Measurements from ENCODE around the gene KNTC1.

Gene KNTC1

DNA sequence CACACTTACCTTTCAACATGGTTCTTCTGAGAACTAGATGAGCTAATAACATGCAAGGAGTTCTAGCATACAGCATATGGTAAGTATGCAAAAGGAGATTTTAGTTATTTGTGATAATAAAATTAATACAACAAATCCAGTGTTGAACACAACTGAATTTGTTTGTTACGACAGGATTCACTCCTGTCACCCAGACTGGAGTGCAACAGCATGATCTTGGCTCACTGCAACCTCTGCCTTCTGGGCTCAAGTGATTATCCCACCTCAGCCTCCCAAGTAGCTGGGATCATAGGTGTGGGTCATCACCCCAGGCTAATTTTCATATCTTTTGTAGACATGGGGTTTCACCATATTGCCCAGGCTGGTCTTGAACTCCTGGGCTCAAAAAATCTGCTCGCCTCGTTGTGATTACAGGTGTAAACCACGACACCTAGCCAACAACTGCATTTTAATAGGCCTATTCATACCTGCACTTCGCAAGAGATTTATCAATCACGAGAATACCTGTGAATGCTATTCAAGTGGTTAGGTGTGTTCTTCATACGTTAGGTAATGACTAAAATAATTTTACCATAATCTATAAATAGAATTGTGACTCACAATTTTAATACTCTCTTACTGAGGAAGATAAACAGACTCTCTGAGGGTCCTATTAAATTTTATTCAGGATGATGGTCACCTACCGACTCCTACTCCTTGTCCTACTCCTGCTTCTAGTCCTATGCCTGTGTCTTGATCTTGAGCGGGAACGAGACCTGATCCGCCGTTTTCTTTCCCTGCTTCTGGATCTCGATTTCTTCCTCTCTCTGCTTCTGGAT, 10.3 kb upstream of the KNTC1 start:
- no peak overlapping the region for H2AFZ ChIP-seq (ENCODE audit: low read depth, low read length)
- H3K27me3 ChIP-seq (ENCODE audit: insufficient read depth, low read length): no peaks in the 10 kb centered on the region
- H3K4me3 ChIP-seq (ENCODE audit: low read length): no peak overlapping the region
- peaks cover 95% of the 10 kb centered on the region for H3K36me3 ChIP-seq (ENCODE audit: insufficient read depth, low read length)
- no peaks in the 10 kb centered on the region for H3K4me1 ChIP-seq (ENCODE audit: insufficient read depth, low read length)
- no peaks in the 10 kb centered on the region for H3K9me3 ChIP-seq (ENCODE audit: low read length)

DNA sequence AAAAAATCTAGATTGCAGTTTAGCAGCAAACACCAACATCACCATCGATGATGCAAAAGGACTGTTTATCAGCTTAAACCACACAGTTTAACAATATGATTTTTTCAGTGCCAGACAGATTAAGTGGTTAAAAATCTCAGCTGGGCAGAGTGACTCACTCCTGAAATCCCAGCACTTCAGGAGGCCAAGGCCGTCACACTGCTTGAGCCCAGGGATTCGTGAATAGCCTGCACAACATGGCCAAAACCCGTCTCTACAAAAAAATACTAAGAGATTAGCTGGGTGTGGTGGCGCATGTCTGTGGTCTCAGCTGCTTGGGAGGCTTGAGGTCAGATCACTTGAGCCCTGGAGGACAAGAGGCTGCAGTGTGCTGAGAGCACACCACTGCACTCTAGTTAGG, 9.2 kb upstream of the KNTC1 start:
- no peak overlapping the region for H2AFZ ChIP-seq (ENCODE audit: low read depth, low read length)
- H3K9me3 ChIP-seq (ENCODE audit: low read length): no peaks in the 10 kb centered on the region
- H3K4me3 ChIP-seq (ENCODE audit: low read length): no peak overlapping the region
- H3K4me1 ChIP-seq (ENCODE audit: insufficient read depth, low read length): peaks cover under 1% of the 10 kb centered on the region
- H3K36me3 ChIP-seq (ENCODE audit: insufficient read depth, low read length): peaks cover 92% of the 10 kb centered on the region
- H3K27me3 ChIP-seq (ENCODE audit: insufficient read depth, low read length): no peaks in the 10 kb centered on the region

DNA sequence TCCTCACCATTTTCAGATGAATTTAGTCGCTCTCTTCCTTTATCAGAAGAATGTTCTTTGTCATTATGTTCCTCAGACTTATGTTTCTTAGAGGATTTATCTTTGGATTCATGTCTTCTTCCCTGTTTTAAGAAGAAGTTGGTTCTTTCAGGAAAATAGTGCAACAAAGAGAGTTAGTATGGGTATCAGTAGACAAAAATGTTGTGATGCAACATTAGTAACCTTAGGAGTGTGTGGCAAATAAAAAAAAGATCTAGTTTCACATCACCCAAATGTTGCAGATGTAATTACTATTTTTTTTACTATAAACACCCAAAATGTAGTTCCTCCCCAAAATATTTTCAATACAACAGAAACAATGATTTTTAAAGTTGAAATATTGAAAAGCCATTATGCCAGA, 8.1 kb upstream of the KNTC1 start:
- Histone ChIP-seq H3K9me3 (ENCODE audit: low read length) (no peaks in the 10 kb centered on the region), H3K4me3 (ENCODE audit: low read length) (no peak overlapping the region), H3K36me3 (ENCODE audit: insufficient read depth, low read length) (peaks cover 89% of the 10 kb centered on the region), H3K4me1 (ENCODE audit: insufficient read depth, low read length) (peaks cover 10% of the 10 kb centered on the region), H2AFZ (ENCODE audit: low read depth, low read length) (no peak overlapping the region), H3K27me3 (ENCODE audit: insufficient read depth, low read length) (no peaks in the 10 kb centered on the region)

DNA sequence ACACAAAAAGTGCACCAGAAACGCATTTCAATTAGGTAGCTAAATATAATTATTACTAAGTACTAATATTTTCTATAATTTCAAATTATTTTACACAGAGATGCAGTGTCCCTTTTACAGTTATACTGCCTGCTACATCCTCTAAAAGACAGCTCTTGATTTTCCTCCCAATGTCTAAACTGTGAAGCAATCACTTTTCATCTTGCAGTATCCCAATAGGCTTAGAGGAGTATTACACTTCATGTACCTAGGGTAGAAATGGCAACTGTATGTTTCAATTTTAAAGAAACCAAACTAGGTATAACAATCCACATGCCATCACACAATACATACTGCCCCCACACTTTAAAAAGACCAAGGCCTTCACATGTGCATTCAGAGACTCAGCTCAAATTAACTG, 7.6 kb upstream of the KNTC1 start:
- H3K36me3 ChIP-seq (ENCODE audit: insufficient read depth, low read length): peaks cover 92% of the 10 kb centered on the region
- H3K27me3 ChIP-seq (ENCODE audit: insufficient read depth, low read length): no peaks in the 10 kb centered on the region
- H2AFZ ChIP-seq (ENCODE audit: low read depth, low read length): no peak overlapping the region
- no peaks in the 10 kb centered on the region for H3K9me3 ChIP-seq (ENCODE audit: low read length)
- peaks cover 15% of the 10 kb centered on the region for H3K4me1 ChIP-seq (ENCODE audit: insufficient read depth, low read length)
- H3K4me3 ChIP-seq (ENCODE audit: low read length): no peak overlapping the region

DNA sequence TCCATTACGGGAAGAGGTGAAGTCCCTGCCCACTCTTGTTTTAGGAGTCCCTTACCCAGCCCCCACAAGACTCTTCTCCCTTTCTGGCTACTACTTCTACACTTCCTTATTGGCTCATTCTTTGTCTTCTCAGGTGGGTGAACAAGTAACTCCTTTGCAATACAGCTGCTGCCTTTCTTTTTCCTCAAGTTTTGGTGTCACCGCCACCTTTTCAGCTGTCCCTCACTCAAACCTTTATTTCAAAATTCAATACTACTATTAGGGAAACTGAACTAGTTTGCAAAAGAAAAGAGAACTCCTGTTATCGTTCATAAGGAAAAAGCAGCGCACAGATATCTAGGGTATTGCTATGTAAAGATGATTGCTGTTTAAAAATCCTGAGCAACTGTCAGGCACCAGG, 6.4 kb upstream of the KNTC1 start:
- H3K9me3 ChIP-seq (ENCODE audit: low read length): no peaks in the 10 kb centered on the region
- H3K4me1 ChIP-seq (ENCODE audit: insufficient read depth, low read length): peaks cover 17% of the 10 kb centered on the region
- H3K4me3 ChIP-seq (ENCODE audit: low read length): no peak overlapping the region
- no peak overlapping the region for H2AFZ ChIP-seq (ENCODE audit: low read depth, low read length)
- H3K27me3 ChIP-seq (ENCODE audit: insufficient read depth, low read length): no peaks in the 10 kb centered on the region
- H3K36me3 ChIP-seq (ENCODE audit: insufficient read depth, low read length): peaks cover 84% of the 10 kb centered on the region

DNA sequence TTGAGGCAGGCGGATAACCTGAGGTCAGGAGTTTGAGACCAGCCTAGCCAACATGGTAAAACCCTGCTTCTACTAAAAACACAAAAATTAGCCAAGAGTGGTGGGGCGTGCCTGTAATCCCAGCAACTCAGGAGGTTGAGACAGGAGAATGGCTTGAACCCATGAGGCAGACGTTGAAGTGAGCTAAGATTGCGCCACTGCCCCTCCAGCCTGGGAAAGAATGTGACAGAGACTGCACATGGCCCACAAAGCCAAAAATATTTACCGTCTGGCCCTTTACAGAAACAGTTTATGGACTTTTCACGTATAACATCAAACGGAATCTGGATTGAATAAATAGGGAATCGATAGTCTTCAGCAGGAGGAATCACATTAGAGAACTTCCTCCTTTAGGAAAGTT, 3.8 kb upstream of the KNTC1 start:
- Histone ChIP-seq H3K9me3 (ENCODE audit: low read length) (no peaks in the 10 kb centered on the region), H2AFZ (ENCODE audit: low read depth, low read length) (no peak overlapping the region), H3K27me3 (ENCODE audit: insufficient read depth, low read length) (no peaks in the 10 kb centered on the region), H3K4me3 (ENCODE audit: low read length) (peak overlapping the region; percentile 98), H3K4me1 (ENCODE audit: insufficient read depth, low read length) (peaks cover 23% of the 10 kb centered on the region), H3K36me3 (ENCODE audit: insufficient read depth, low read length) (peaks cover 59% of the 10 kb centered on the region)

DNA sequence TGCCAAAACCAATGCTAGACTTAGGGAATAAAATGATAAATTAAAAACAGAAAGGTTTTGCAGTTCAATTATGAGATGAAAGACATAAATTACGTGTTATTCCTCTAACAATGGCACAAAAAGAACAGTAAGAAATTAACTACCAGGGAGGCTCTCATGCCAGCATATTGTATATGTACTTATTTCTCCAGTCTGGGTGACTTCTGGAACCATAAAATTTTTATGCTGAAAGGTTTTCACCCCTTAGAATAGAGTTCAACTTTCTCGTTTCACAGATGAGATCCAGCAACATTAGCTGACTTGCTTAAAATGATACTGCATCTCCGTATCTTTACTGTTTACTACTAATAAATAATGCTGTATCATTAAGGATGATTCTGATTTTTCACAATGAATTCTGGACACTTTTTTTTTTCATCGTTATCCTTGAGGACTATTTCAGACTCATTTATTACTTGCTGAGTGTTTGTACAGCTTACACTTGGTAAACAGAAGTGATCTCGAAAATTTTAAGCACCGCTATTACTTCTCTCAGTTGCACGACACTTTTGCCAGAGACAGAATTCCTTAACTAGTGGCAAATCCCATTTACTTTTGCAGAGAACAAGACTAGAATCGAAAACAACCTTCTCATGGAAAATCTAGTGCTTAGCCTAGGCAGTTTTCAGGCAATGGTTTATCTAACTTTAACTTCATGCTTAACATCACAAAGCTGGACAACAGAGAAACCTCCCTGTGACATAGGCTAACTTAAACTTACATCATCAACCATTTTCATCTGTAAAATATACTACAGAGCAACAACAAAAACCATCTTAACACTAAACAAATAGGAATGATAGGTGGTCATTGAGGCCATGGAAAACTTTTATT, 3.0 kb upstream of the KNTC1 start:
- H3K27me3 ChIP-seq (ENCODE audit: insufficient read depth, low read length): no peaks in the 10 kb centered on the region

DNA sequence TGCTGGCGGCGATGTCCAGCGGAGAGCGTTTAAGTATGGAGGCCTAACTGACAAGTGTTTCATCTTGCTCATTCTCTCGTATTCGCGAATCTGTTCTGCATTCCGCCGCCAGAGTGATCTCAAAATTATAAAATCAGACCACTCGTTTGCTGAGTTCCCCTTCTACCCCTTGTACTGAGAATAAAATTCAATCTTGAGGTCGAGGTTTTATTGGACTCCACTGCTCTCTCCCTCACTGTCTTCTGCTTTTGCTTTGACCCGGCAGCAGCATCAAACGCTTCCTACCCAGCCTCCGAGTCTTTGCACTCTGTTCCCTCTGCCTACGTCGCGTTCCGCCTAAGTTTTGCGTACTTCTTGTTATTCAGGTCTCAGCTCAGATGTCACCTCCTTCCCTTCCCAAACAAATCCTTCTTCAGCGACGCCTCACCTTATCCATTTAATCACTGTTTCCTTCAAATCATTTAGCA, 462 bp downstream of the KNTC1 start:
- Histone ChIP-seq H3K36me3 (ENCODE audit: insufficient read depth, low read length) (peaks cover 41% of the 10 kb centered on the region), H3K4me3 (ENCODE audit: low read length) (peak overlapping the region; percentile 81), H2AFZ (ENCODE audit: low read depth, low read length) (peak overlapping the region; percentile 6), H3K27me3 (ENCODE audit: insufficient read depth, low read length) (no peaks in the 10 kb centered on the region), H3K9me3 (ENCODE audit: low read length) (no peaks in the 10 kb centered on the region), H3K4me1 (ENCODE audit: insufficient read depth, low read length) (peaks cover 26% of the 10 kb centered on the region)

More for the DNA sequence above, 3.0 kb upstream of the KNTC1 start:
- Histone ChIP-seq H3K4me3 (ENCODE audit: low read length) (peak overlapping the region; percentile 98), H3K9me3 (ENCODE audit: low read length) (no peaks in the 10 kb centered on the region), H3K36me3 (ENCODE audit: insufficient read depth, low read length) (peaks cover 53% of the 10 kb centered on the region), H3K4me1 (ENCODE audit: insufficient read depth, low read length) (peaks cover 26% of the 10 kb centered on the region), H2AFZ (ENCODE audit: low read depth, low read length) (no peak overlapping the region)

DNA sequence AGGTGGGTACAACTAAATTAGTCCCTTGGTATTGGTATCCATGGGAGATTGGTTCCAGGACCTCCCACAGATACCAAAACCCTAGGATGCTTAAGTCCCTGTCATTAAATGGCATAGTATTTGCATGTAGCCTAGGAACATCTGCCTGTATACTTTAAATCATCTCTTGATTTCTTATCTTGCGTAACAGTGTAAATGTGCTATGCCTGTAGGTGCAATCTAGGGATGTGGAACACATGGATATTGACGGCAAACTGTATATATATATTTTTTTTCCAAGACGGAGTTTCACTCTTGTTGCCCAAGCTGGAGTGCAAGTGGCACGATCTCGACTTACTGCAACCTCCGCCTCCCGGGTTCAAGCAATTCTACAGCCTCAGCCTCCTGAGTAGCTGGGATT, 1.5 kb downstream of the KNTC1 start:
- no peaks in the 10 kb centered on the region for H3K9me3 ChIP-seq (ENCODE audit: low read length)
- no peak overlapping the region for H2AFZ ChIP-seq (ENCODE audit: low read depth, low read length)
- peaks cover 43% of the 10 kb centered on the region for H3K36me3 ChIP-seq (ENCODE audit: insufficient read depth, low read length)
- peaks cover 19% of the 10 kb centered on the region for H3K4me1 ChIP-seq (ENCODE audit: insufficient read depth, low read length)
- peak overlapping the region; percentile 81 for H3K4me3 ChIP-seq (ENCODE audit: low read length)
- H3K27me3 ChIP-seq (ENCODE audit: insufficient read depth, low read length): no peaks in the 10 kb centered on the region

DNA sequence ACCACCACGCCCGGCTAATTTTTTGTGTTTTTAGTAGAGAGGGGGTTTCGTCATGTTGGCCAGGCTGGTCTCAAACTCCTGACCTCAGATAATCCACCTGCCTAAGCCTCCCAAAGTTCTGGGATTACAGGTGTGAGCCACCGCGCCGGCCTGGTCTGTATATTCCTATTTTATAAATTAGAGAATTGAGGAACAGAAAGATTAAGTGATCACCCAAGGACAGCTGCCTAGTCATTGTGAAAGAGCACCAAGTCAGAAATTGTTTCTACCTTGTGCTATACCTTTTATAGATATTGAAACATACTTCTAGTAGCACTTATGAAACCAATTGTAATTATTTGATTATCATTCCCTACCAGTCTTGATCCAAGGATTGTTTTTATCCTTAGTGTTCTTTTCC, 1.9 kb downstream of the KNTC1 start:
- Histone ChIP-seq H3K4me1 (ENCODE audit: insufficient read depth, low read length) (peaks cover 15% of the 10 kb centered on the region), H3K36me3 (ENCODE audit: insufficient read depth, low read length) (peaks cover 43% of the 10 kb centered on the region), H3K27me3 (ENCODE audit: insufficient read depth, low read length) (no peaks in the 10 kb centered on the region)

DNA sequence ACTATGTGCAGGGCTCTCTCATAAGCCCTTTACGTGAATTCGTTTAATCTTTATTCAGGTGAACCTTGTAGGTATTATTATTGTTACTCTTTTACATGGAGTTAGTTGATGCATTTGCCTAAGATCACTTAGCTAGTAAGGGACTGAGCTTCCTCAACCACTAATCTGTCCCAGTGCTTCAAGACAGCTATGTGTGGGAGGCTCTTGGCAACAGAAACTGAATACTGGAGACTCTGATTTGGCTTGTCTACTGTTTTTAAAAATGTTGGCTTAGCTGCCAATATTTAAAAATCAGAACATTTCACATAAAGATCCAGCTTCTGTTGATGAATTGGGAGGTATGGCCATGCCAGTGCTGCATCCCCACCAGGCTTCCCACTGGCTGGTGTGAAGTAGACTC, 6.8 kb downstream of the KNTC1 start:
- no peak overlapping the region for H3K4me3 ChIP-seq (ENCODE audit: low read length)
- no peaks in the 10 kb centered on the region for H3K9me3 ChIP-seq (ENCODE audit: low read length)
- H3K27me3 ChIP-seq (ENCODE audit: insufficient read depth, low read length): no peaks in the 10 kb centered on the region
- no peaks in the 10 kb centered on the region for H3K4me1 ChIP-seq (ENCODE audit: insufficient read depth, low read length)
- H2AFZ ChIP-seq (ENCODE audit: low read depth, low read length): no peak overlapping the region
- peaks cover 71% of the 10 kb centered on the region for H3K36me3 ChIP-seq (ENCODE audit: insufficient read depth, low read length)

More for the DNA sequence above, 1.9 kb downstream of the KNTC1 start:
- Histone ChIP-seq H3K4me3 (ENCODE audit: low read length) (no peak overlapping the region), H2AFZ (ENCODE audit: low read depth, low read length) (no peak overlapping the region), H3K9me3 (ENCODE audit: low read length) (no peaks in the 10 kb centered on the region)

DNA sequence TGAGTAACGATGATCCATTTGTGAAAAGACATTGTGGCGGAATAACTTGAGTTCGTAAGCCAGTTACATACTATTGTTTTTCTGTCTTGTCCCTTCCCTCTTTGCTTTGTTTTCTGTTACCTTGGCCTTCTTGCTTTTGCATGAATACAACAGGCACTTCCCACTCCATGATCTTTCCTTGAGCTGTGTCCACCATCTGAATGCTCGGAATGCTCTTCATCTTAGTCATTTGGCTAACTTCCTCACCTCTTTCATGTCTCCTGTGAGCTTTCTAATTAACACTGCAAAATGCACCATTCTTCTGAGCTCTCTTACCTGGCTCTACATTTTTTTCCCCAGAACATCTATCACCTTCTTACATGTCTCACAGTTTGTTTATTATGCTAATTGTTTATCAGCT, 10.0 kb downstream of the KNTC1 start:
- no peaks in the 10 kb centered on the region for H3K27me3 ChIP-seq (ENCODE audit: insufficient read depth, low read length)
- H3K36me3 ChIP-seq (ENCODE audit: insufficient read depth, low read length): peaks cover 60% of the 10 kb centered on the region
- H3K4me1 ChIP-seq (ENCODE audit: insufficient read depth, low read length): no peaks in the 10 kb centered on the region
- no peak overlapping the region for H3K4me3 ChIP-seq (ENCODE audit: low read length)
- H3K9me3 ChIP-seq (ENCODE audit: low read length): no peaks in the 10 kb centered on the region
- no peak overlapping the region for H2AFZ ChIP-seq (ENCODE audit: low read depth, low read length)

DNA sequence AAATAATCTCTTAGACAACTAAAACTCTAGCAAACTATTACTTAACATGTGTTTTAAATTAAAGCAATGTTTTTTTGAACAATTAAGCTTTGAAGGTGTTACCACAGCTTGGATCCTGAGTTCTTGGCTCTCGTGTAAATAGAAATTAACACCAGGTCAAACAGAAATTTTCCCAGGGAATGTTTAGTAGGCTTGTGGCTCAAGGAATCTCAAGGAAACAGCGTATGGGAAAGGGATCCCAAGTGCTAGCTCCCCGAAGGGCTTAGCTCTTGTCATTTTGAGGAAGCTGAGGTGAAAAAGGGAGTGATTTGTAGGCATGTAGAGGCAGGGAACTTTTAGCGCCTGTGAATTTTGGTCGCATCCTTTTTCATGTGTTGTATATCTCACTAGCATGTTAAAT, 11.4 kb downstream of the KNTC1 start:
- no peaks in the 10 kb centered on the region for H3K9me3 ChIP-seq (ENCODE audit: low read length)
- no peak overlapping the region for H3K4me3 ChIP-seq (ENCODE audit: low read length)
- H3K36me3 ChIP-seq (ENCODE audit: insufficient read depth, low read length): peaks cover 60% of the 10 kb centered on the region
- H3K4me1 ChIP-seq (ENCODE audit: insufficient read depth, low read length): no peaks in the 10 kb centered on the region
- H3K27me3 ChIP-seq (ENCODE audit: insufficient read depth, low read length): no peaks in the 10 kb centered on the region
- no peak overlapping the region for H2AFZ ChIP-seq (ENCODE audit: low read depth, low read length)

All from neuron (in vitro differentiated cells).